ENCODE results near the gene ST7. TPM values are rescaled to one million over a fixed set of nuclear protein-coding genes. Genes with fewer than 3 reads are reported as not detected.
A peak's percentile ranks its signal among the peaks of the same experiment; 100 is the strongest.

Gene ST7
- total RNA-seq, 1 donor: 31.5 TPM

- peak; percentile 95 for DNase-seq (ENCODE audit: low read depth)
- no peak overlapping the region for H3K4me3 ChIP-seq (ENCODE audit: low read depth, low read length)
- TF ChIP-seq CTCF (IDR thresholded peaks at IDR 0.05; ENCODE audit: insufficient read depth, low read depth, low read length): no peak
Measured at GRCh38 chr7:117269417-117269816, 316.1 kb downstream of the ST7 start.

DNA sequence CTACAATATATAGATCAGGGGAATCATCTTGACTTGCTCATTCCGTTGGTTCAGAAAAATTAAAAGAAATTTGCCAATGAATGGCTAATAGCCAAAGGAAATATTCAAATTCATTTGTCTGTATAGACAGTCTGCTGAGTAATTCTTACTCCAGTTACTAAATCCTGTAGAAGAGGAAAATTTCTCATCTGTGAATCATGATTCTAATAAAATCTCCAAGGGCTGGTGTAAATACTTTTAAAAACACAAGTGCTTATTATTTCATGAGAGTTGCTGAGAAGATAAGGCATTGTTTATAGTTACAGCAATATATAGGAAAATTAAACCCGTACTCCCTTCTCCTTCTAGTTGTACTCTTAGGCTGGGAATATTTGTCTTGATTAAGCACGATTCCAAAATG is 316.6 kb downstream of the ST7 start:
- H3K4me3 ChIP-seq (ENCODE audit: low read depth, low read length): no peak overlapping the region
- DNase-seq (ENCODE audit: low read depth): peak; percentile 93
- TF ChIP-seq CTCF (IDR thresholded peaks at IDR 0.05; ENCODE audit: insufficient read depth, low read depth, low read length): no peak

GRCh38 chr7:117270371-117270770 is 317.1 kb downstream of the ST7 start:
- no peak overlapping the region for H3K4me3 ChIP-seq (ENCODE audit: low read depth, low read length)
- no peak for TF ChIP-seq CTCF (IDR thresholded peaks at IDR 0.05; ENCODE audit: insufficient read depth, low read depth, low read length)
- DNase-seq (ENCODE audit: low read depth): peak; percentile 92

- peak; percentile 76 for DNase-seq (ENCODE audit: low read depth)
- TF ChIP-seq CTCF (IDR thresholded peaks at IDR 0.05; ENCODE audit: insufficient read depth, low read depth, low read length): no peak
- H3K4me3 ChIP-seq (ENCODE audit: low read depth, low read length): no peak overlapping the region
Measured at GRCh38 chr7:117271566-117271965, 318.3 kb downstream of the ST7 start.

DNA sequence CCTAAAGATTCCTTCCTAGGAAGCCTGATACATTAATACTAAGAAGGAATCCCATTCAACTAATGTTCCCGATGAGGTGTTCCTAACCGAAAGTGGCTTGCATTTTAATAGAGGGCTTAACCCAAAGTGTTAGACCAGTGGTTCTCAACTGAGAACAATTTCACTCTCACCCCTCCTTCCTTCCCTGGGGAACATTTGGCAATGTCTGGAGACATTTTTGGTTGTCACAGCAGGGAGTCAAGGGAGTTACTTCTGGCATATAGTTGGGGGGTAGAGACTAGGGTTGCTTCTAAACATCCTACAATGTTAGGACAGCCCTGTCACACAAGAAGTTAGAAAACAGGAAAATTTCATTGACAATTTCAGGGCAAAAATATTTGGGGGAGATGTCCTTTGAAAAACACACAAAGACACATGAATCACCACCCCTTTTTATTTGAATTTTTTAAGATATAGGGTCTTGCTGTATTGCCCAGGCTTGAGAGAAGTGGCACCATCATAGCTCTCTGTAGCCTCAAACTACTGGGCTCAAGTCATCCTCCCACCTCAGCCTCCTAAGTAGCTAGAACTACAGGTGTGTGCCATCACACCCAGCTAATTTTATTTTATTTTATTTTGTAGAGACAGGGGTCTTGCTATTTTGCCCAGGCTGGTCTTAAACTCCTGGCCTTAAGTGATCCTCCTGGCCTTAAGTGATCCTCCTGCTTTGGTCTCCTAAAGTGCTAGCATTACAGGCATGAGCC is 318.9 kb downstream of the ST7 start:
- no peak for TF ChIP-seq CTCF (IDR thresholded peaks at IDR 0.05; ENCODE audit: insufficient read depth, low read depth, low read length)
- peak; percentile 40 for DNase-seq (ENCODE audit: low read depth)
- no peak overlapping the region for H3K4me3 ChIP-seq (ENCODE audit: low read depth, low read length)

DNA sequence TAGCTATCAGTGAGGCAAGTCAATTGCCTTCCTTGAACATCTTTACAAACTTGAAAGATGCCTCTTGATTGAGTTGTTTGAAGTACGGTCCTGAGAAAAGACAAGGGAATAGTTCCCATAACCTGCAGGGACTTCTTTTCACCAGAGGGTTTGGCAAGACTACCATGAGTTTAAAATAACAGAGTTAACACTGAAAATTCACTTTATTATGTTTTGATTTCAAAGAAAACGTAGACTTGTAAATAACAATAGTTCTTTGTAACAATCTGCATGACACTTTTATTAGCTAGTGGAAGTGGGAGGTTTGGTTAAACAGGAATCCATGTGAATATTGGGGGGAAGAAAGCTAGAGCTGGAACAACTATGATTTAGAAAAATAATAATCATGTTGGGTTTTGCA is 320.0 kb downstream of the ST7 start:
- peak; percentile 88 for DNase-seq (ENCODE audit: low read depth)
- no peak overlapping the region for H3K4me3 ChIP-seq (ENCODE audit: low read depth, low read length)
- TF ChIP-seq CTCF (IDR thresholded peaks at IDR 0.05; ENCODE audit: insufficient read depth, low read depth, low read length): no peak

GRCh38 chr7:117273814-117274225 is 320.5 kb downstream of the ST7 start:
- peak; percentile 74 for DNase-seq (ENCODE audit: low read depth)
- no peak overlapping the region for H3K4me3 ChIP-seq (ENCODE audit: low read depth, low read length)
- TF ChIP-seq CTCF (IDR thresholded peaks at IDR 0.05; ENCODE audit: insufficient read depth, low read depth, low read length): no peak
